Tibial nerve (tissue), 4 donors: ENCODE measurements around the gene TRAPPC5. TPM values are rescaled to one million over a fixed set of nuclear protein-coding genes. Genes with fewer than 3 reads are reported as not detected.

ENCODE experiments used
- total RNA-seq, 4 donors: library from RNA; depleted of rRNA; stranded (reverse); fragments of >200 nt; gene quantifications; one replicate each; pipeline ENCODE4 v1.1.0, GENCODE V29; 2016

The TRAPPC5 gene
- total RNA-seq, 4 donors from 2014 or later = 26.9 to 47.5 (median 37.0) TPM

Other genes starting within 250 kb of the TRAPPC5 start
- gene PEX11G, start 191.8 kb upstream of the TRAPPC5 start, total RNA-seq = 1 to 10 TPM; 4.4 to 9.2 (median 7.8) TPM
- gene ZNF358, start 164.7 kb upstream of the TRAPPC5 start, total RNA-seq = 10 to 100 TPM; 40.0 to 84.0 (median 69.2) TPM
- gene MCOLN1, start 158.2 kb upstream of the TRAPPC5 start, total RNA-seq = 10 to 100 TPM; 21.3 to 52.2 (median 31.3) TPM
- 100 to 1,000 TPM in 1 of 4 donors, 10 to 100 TPM in 3; 66.3 to 138 (median 68.3) TPM for gene PNPLA6, start 145.1 kb upstream of the TRAPPC5 start, total RNA-seq
- not detected for gene CAMSAP3, start 85.0 kb upstream of the TRAPPC5 start, total RNA-seq
- 10 to 100 TPM; 51.6 to 62.0 (median 54.3) TPM for gene XAB2, start 51.3 kb upstream of the TRAPPC5 start, total RNA-seq
- 10 to 100 TPM; 10.8 to 39.9 (median 30.6) TPM for gene PET100, start 51.0 kb upstream of the TRAPPC5 start, total RNA-seq
- not detected for gene PCP2, start 47.1 kb upstream of the TRAPPC5 start, total RNA-seq
- 10 to 100 TPM in 2 of 4 donors, 1 to 10 TPM in 2; 8.7 to 24.0 (median 13.0) TPM for gene STXBP2, start 43.7 kb upstream of the TRAPPC5 start, total RNA-seq
- not detected for gene RETN, start 11.8 kb upstream of the TRAPPC5 start, total RNA-seq
- 1 to 10 TPM in 1 of 4 donors, not detected in 3; 1.5 TPM for gene MCEMP1, start 3.7 kb upstream of the TRAPPC5 start, total RNA-seq
- 1 to 10 TPM in 1 of 4 donors, under 1 TPM in 1, not detected in 2; 0.90 to 1.0 TPM for gene FCER2, start 21.3 kb downstream of the TRAPPC5 start, total RNA-seq
- 10 to 100 TPM in 1 of 4 donors, 1 to 10 TPM in 1, under 1 TPM in 1, not detected in 1; 0.59 to 16.5 (median 1.7) TPM for gene CLEC4G, start 51.3 kb downstream of the TRAPPC5 start, total RNA-seq
- 10 to 100 TPM in 1 of 4 donors, 1 to 10 TPM in 3; 2.6 to 12.6 (median 5.0) TPM for gene CD209, start 66.7 kb downstream of the TRAPPC5 start, total RNA-seq
- 1 to 10 TPM in 1 of 4 donors, not detected in 3; 2.4 TPM for gene CLEC4M, start 82.4 kb downstream of the TRAPPC5 start, total RNA-seq
- 10 to 100 TPM; 14.4 to 30.3 (median 17.7) TPM for gene EVI5L, start 149.4 kb downstream of the TRAPPC5 start, total RNA-seq
- gene PRR36, start 193.6 kb downstream of the TRAPPC5 start, total RNA-seq = 1 to 10 TPM in 1 of 4 donors, not detected in 3; 2.5 TPM
- gene LRRC8E, start 207.7 kb downstream of the TRAPPC5 start, total RNA-seq = 1 to 10 TPM in 1 of 4 donors, under 1 TPM in 1, not detected in 2; 0.59 to 1.2 TPM
- gene MAP2K7, start 223.0 kb downstream of the TRAPPC5 start, total RNA-seq = 10 to 100 TPM; 11.1 to 31.2 (median 20.9) TPM
- not detected for gene TGFBR3L, start 234.0 kb downstream of the TRAPPC5 start, total RNA-seq
- 10 to 100 TPM; 11.6 to 26.4 (median 16.1) TPM for gene SNAPC2, start 239.5 kb downstream of the TRAPPC5 start, total RNA-seq
- 1 to 10 TPM in 3 of 4 donors, under 1 TPM in 1; 0.66 to 7.2 (median 3.0) TPM for gene CTXN1, start 245.3 kb downstream of the TRAPPC5 start, total RNA-seq